ENCODE data around the gene PROK1. TPM values are rescaled to one million over a fixed set of nuclear protein-coding genes. Genes with fewer than 3 reads are reported as not detected.

PROK1 gene
- total and polyA plus RNA-seq, 10 of the 15 experiments (the other 5 are each of a cell fraction or from before 2014, with no cell fraction given) = not detected

DNA sequence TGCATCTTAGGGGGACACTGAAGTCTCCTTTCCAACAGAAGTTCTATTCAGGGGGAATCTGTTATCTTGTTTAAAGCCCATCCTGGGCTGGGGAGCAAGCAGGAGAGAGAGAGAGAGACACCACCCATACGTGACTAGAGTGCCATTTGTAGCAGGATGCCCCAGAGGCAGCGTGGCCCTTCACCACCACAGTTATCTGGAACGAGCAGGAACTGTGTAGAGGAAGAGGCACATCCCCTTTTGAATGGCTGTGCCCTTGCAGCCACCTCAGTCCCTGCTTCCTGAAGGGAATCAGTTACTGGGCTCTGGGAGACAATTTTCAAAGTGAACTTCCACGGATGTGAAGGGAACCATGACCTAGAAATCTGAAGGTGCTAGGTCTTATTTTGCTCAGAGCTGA lies 24.1 kb upstream of the PROK1 start:
- H3K4me1 ChIP-seq (ENCODE audit: control insufficient read depth, insufficient read depth, low read length) = no peaks in the 10 kb centered on the region
- no peak for DNase-seq (ENCODE audit: low read depth, low spot score)
- H4K20me1 ChIP-seq (ENCODE audit: control insufficient read depth, insufficient read depth) = no peaks in the 10 kb centered on the region
- no peak overlapping the region for H2AFZ ChIP-seq (ENCODE audit: control insufficient read depth, low read depth, low read length)
- RAD21 ChIA-PET (ENCODE audit: unreplicated experiment) = no interaction called here
- H3K79me2 ChIP-seq (ENCODE audit: control insufficient read depth, insufficient read depth, low read length) = no peaks in the 10 kb centered on the region
- WGBS (ENCODE audit: insufficient coverage, insufficient replicate concordance, low lambda C conversion rate, missing lambda C conversion rate) = 2% methylated on average over 4 of the region's 4 CpGs
- H3K27me3 ChIP-seq (replicated peaks in 1 of 2; ENCODE audit: control insufficient read depth in 2 of 2, insufficient read depth in 2 of 2, low read length in 1 of 2) = peaks cover 0 to 3% of the 10 kb centered on the region in 2 experiments; a peak in 2 of 4 replicates
- CTCF ChIA-PET = no interaction called here
- no peak for FAIRE-seq
- H3K36me3 ChIP-seq (ENCODE audit: control insufficient read depth in 2 of 2, insufficient read depth in 2 of 2, low read length in 1 of 2) = no peaks in the 10 kb centered on the region
- no peak for ATAC-seq
- no TSS peak for BruUV-seq (replicated peaks)
- H3K9ac ChIP-seq (ENCODE audit: control insufficient read depth, insufficient read depth, low read length) = no peak overlapping the region
- no peak overlapping the region for H3K4me2 ChIP-seq (ENCODE audit: control insufficient read depth, insufficient read depth)
- POLR2A ChIA-PET = no interaction called here
- H3K9me3 ChIP-seq (replicated peaks; ENCODE audit: control insufficient read depth, insufficient read depth, low read length) = no peaks in the 10 kb centered on the region
- SMC1A ChIA-PET (ENCODE audit: uncharacterized antibody, unreplicated experiment) = no interaction called here
- intact Hi-C loops (cut with micrococcal nuclease; ENCODE audit: unreplicated experiment) (no loop called here), in situ Hi-C loops (cut with MboI) (no loop called here)
- TF ChIP-seq, protein P1, sequence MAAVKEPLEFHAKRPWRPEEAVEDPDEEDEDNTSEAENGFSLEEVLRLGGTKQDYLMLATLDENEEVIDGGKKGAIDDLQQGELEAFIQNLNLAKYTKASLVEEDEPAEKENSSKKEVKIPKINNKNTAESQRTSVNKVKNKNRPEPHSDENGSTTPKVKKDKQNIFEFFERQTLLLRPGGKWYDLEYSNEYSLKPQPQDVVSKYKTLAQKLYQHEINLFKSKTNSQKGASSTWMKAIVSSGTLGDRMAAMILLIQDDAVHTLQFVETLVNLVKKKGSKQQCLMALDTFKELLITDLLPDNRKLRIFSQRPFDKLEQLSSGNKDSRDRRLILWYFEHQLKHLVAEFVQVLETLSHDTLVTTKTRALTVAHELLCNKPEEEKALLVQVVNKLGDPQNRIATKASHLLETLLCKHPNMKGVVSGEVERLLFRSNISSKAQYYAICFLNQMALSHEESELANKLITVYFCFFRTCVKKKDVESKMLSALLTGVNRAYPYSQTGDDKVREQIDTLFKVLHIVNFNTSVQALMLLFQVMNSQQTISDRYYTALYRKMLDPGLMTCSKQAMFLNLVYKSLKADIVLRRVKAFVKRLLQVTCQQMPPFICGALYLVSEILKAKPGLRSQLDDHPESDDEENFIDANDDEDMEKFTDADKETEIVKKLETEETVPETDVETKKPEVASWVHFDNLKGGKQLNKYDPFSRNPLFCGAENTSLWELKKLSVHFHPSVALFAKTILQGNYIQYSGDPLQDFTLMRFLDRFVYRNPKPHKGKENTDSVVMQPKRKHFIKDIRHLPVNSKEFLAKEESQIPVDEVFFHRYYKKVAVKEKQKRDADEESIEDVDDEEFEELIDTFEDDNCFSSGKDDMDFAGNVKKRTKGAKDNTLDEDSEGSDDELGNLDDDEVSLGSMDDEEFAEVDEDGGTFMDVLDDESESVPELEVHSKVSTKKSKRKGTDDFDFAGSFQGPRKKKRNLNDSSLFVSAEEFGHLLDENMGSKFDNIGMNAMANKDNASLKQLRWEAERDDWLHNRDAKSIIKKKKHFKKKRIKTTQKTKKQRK (IDR thresholded peaks at IDR 0.05; ENCODE audit: low read depth, low read length) = no peak
- TF ChIP-seq, protein P2, sequence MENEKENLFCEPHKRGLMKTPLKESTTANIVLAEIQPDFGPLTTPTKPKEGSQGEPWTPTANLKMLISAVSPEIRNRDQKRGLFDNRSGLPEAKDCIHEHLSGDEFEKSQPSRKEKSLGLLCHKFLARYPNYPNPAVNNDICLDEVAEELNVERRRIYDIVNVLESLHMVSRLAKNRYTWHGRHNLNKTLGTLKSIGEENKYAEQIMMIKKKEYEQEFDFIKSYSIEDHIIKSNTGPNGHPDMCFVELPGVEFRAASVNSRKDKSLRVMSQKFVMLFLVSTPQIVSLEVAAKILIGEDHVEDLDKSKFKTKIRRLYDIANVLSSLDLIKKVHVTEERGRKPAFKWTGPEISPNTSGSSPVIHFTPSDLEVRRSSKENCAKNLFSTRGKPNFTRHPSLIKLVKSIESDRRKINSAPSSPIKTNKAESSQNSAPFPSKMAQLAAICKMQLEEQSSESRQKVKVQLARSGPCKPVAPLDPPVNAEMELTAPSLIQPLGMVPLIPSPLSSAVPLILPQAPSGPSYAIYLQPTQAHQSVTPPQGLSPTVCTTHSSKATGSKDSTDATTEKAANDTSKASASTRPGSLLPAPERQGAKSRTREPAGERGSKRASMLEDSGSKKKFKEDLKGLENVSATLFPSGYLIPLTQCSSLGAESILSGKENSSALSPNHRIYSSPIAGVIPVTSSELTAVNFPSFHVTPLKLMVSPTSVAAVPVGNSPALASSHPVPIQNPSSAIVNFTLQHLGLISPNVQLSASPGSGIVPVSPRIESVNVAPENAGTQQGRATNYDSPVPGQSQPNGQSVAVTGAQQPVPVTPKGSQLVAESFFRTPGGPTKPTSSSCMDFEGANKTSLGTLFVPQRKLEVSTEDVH (IDR thresholded peaks at IDR 0.05; ENCODE audit: low read depth, partially characterized antibody) = no peak
- no peak for TF ChIP-seq MXI1 (IDR thresholded peaks at IDR 0.05; ENCODE audit: low read depth, low read length)
- TF ChIP-seq NR2F1 (conservative IDR thresholded peaks at IDR 0.05) = no peak
- no peak for TF ChIP-seq CHD1 (IDR thresholded peaks at IDR 0.05; ENCODE audit: low read depth, low read length)
- no peak for TF ChIP-seq MEF2A (IDR thresholded peaks at IDR 0.05; ENCODE audit: insufficient read depth, low read depth, low read length)
- no peak for TF ChIP-seq ZSCAN29 (IDR thresholded peaks at IDR 0.05)
- no peak for TF ChIP-seq EZH2 (IDR thresholded peaks at IDR 0.05; ENCODE audit: borderline replicate concordance, control insufficient read depth, low read depth, low read length)
- TF ChIP-seq, protein P3, sequence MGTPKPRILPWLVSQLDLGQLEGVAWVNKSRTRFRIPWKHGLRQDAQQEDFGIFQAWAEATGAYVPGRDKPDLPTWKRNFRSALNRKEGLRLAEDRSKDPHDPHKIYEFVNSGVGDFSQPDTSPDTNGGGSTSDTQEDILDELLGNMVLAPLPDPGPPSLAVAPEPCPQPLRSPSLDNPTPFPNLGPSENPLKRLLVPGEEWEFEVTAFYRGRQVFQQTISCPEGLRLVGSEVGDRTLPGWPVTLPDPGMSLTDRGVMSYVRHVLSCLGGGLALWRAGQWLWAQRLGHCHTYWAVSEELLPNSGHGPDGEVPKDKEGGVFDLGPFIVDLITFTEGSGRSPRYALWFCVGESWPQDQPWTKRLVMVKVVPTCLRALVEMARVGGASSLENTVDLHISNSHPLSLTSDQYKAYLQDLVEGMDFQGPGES (IDR thresholded peaks at IDR 0.05) = no peak
- no peak for TF ChIP-seq SMC3 (IDR thresholded peaks at IDR 0.05; ENCODE audit: borderline replicate concordance, low read length)
- TF ChIP-seq, protein P4, sequence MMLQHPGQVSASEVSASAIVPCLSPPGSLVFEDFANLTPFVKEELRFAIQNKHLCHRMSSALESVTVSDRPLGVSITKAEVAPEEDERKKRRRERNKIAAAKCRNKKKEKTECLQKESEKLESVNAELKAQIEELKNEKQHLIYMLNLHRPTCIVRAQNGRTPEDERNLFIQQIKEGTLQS (IDR thresholded peaks at IDR 0.05; ENCODE audit: borderline replicate concordance, extremely low read depth, low read depth, low read length) = no peak
- H3K4me3 ChIP-seq = no peak overlapping the region
- no peak overlapping the region for H3K27ac ChIP-seq (ENCODE audit: control insufficient read depth, insufficient read depth)
